Measurements from ENCODE around the gene ADGRD1. TPM values are rescaled to one million over a fixed set of nuclear protein-coding genes. Genes with fewer than 3 reads are reported as not detected.

The ADGRD1 gene
- total RNA-seq, 1 donor from 2014 or later, result 1.7 TPM

GRCh38 chr12:130947028-130947613 is 6.6 kb upstream of the ADGRD1 start:
- Mint-ChIP-seq H3K9me3 (ENCODE audit: unreplicated experiment) (peaks cover 4% of the 10 kb centered on the region), H3K27me3 (ENCODE audit: unreplicated experiment) (peaks cover 1% of the 10 kb centered on the region), H3K4me1 (ENCODE audit: unreplicated experiment) (no peaks in the 10 kb centered on the region), H3K36me3 (ENCODE audit: low read depth, unreplicated experiment) (peaks cover 3% of the 10 kb centered on the region), H3K4me3 (ENCODE audit: unreplicated experiment) (no peak overlapping the region), H3K27ac (ENCODE audit: unreplicated experiment) (no peak overlapping the region)
- TF ChIP-seq, protein P1, sequence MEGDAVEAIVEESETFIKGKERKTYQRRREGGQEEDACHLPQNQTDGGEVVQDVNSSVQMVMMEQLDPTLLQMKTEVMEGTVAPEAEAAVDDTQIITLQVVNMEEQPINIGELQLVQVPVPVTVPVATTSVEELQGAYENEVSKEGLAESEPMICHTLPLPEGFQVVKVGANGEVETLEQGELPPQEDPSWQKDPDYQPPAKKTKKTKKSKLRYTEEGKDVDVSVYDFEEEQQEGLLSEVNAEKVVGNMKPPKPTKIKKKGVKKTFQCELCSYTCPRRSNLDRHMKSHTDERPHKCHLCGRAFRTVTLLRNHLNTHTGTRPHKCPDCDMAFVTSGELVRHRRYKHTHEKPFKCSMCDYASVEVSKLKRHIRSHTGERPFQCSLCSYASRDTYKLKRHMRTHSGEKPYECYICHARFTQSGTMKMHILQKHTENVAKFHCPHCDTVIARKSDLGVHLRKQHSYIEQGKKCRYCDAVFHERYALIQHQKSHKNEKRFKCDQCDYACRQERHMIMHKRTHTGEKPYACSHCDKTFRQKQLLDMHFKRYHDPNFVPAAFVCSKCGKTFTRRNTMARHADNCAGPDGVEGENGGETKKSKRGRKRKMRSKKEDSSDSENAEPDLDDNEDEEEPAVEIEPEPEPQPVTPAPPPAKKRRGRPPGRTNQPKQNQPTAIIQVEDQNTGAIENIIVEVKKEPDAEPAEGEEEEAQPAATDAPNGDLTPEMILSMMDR (IDR thresholded peaks at IDR 0.05; ENCODE audit: unreplicated experiment), result no peak
- DNase-seq (ENCODE audit: low spot score), result no peak

- no peak overlapping the region for H3K4me3 Mint-ChIP-seq (ENCODE audit: unreplicated experiment)
Observed at GRCh38 chr12:130948136-130948535, 5.6 kb upstream of the ADGRD1 start.

GRCh38 chr12:130948751-130949150 is 5.0 kb upstream of the ADGRD1 start:
- Mint-ChIP-seq H3K4me1 (ENCODE audit: unreplicated experiment) (no peaks in the 10 kb centered on the region), H3K4me3 (ENCODE audit: unreplicated experiment) (no peak overlapping the region), H3K27ac (ENCODE audit: unreplicated experiment) (no peak overlapping the region), H3K27me3 (ENCODE audit: unreplicated experiment) (peaks cover 1% of the 10 kb centered on the region), H3K9me3 (ENCODE audit: unreplicated experiment) (peaks cover 4% of the 10 kb centered on the region), H3K36me3 (ENCODE audit: low read depth, unreplicated experiment) (peaks cover 3% of the 10 kb centered on the region)
- TF ChIP-seq, protein P1 (IDR thresholded peaks at IDR 0.05; ENCODE audit: unreplicated experiment), result no peak
- DNase-seq (ENCODE audit: low spot score), result no peak

More at GRCh38 chr12:130948136-130948535, 5.6 kb upstream of the ADGRD1 start:
- no peak overlapping the region for H3K27ac Mint-ChIP-seq (ENCODE audit: unreplicated experiment)
- H3K4me1 Mint-ChIP-seq (ENCODE audit: unreplicated experiment), result no peaks in the 10 kb centered on the region
- peaks cover 1% of the 10 kb centered on the region for H3K27me3 Mint-ChIP-seq (ENCODE audit: unreplicated experiment)
- H3K36me3 Mint-ChIP-seq (ENCODE audit: low read depth, unreplicated experiment), result peaks cover 3% of the 10 kb centered on the region
- peaks cover 4% of the 10 kb centered on the region for H3K9me3 Mint-ChIP-seq (ENCODE audit: unreplicated experiment)
- TF ChIP-seq, protein P1 (IDR thresholded peaks at IDR 0.05; ENCODE audit: unreplicated experiment), result no peak
- DNase-seq (ENCODE audit: low spot score), result no peak

DNA sequence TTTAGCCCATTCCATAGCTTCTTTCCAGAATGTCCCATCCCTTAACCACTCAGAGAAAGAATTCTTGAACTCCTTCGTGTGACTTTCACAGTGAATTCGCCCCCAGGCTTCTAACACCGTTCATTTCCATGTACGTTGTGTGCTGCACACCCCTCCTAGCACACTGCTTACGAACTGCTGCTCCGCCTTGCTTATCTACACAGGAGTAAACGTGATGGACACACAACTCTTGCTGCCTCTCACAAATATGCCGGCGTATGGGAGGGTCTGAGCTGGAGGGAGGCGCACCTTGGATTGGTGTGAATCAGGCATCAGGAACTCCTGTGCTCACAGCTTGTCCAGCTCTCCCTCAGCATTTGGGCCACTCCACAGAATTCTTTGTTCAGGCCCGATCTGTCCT is 3.9 kb upstream of the ADGRD1 start:
- H3K27me3 Mint-ChIP-seq (ENCODE audit: unreplicated experiment), result peaks cover 1% of the 10 kb centered on the region
- peaks cover 3% of the 10 kb centered on the region for H3K36me3 Mint-ChIP-seq (ENCODE audit: low read depth, unreplicated experiment)
- TF ChIP-seq, protein P1 (IDR thresholded peaks at IDR 0.05; ENCODE audit: unreplicated experiment), result no peak
- no peaks in the 10 kb centered on the region for H3K4me1 Mint-ChIP-seq (ENCODE audit: unreplicated experiment)
- DNase-seq (ENCODE audit: low spot score), result no peak
- no peak overlapping the region for H3K27ac Mint-ChIP-seq (ENCODE audit: unreplicated experiment)
- no peak overlapping the region for H3K4me3 Mint-ChIP-seq (ENCODE audit: unreplicated experiment)
- peaks cover 4% of the 10 kb centered on the region for H3K9me3 Mint-ChIP-seq (ENCODE audit: unreplicated experiment)

DNA sequence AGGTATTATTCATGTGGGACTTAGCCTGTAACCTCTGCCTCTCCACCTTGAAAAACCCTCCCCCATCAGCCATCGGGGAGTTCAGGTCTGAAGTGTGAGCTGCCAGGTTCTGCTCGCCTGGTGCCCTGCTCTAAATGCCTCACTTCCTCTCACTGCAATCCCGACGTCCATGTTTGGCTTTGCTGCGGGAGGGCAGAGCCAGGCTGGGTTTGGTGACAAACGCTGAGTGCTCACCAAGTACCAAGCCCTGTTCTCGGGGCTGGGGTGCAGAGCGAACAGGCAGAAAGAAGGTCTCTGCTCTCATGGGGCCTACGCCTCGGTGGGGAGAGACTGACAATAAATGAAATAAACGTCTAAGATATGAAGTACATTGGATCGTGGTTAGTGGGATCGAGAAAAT is 2.1 kb upstream of the ADGRD1 start:
- peaks cover 1% of the 10 kb centered on the region for H3K27me3 Mint-ChIP-seq (ENCODE audit: unreplicated experiment)
- TF ChIP-seq, protein P1 (IDR thresholded peaks at IDR 0.05; ENCODE audit: unreplicated experiment), result no peak
- no peaks in the 10 kb centered on the region for H3K4me1 Mint-ChIP-seq (ENCODE audit: unreplicated experiment)
- H3K4me3 Mint-ChIP-seq (ENCODE audit: unreplicated experiment), result no peak overlapping the region
- no peaks in the 10 kb centered on the region for H3K36me3 Mint-ChIP-seq (ENCODE audit: low read depth, unreplicated experiment)
- H3K27ac Mint-ChIP-seq (ENCODE audit: unreplicated experiment), result no peak overlapping the region
- no peak for DNase-seq (ENCODE audit: low spot score)
- peaks cover 4% of the 10 kb centered on the region for H3K9me3 Mint-ChIP-seq (ENCODE audit: unreplicated experiment)

Data from endothelial cell (in vitro differentiated cells).